Activated CD8-positive, alpha-beta memory T cell treated with anti-CD3 and anti-CD28 coated beads, Interleukin-2, amount 50 U/mL, for 24 hours (primary cell): ENCODE data around the gene TAF1L.

ENCODE experiments used
- DNase-seq: peaks from one replicate; pipeline ENCODE4 v3.0.0-alpha.2; 2020; ENCODE audit errors: extremely low read depth

Gene TAF1L

GRCh38 chr9:32589083-32589723 is 46.3 kb downstream of the TAF1L start:
- no peak for DNase-seq

DNA sequence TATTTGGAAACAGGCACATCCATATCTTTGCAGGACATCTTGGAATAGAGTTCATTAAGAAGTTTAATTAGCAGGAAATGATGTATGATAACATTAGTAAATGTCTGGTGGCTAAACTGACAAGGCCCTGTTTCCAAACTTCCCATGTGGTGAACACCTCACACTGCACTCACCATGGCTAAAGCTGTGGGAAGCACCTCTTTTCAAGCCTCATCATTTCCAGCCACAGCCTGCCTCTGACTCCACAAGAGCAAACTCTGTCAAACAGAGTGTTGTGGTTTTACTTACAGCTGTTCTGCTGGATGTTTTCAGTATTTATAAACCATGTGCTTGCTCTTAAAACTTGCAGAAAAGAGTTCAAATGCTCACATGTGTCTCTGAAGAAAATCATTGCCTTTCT is 47.6 kb downstream of the TAF1L start:
- no peak for DNase-seq

GRCh38 chr9:32584784-32585183 is 50.7 kb downstream of the TAF1L start:
- no peak for DNase-seq

DNA sequence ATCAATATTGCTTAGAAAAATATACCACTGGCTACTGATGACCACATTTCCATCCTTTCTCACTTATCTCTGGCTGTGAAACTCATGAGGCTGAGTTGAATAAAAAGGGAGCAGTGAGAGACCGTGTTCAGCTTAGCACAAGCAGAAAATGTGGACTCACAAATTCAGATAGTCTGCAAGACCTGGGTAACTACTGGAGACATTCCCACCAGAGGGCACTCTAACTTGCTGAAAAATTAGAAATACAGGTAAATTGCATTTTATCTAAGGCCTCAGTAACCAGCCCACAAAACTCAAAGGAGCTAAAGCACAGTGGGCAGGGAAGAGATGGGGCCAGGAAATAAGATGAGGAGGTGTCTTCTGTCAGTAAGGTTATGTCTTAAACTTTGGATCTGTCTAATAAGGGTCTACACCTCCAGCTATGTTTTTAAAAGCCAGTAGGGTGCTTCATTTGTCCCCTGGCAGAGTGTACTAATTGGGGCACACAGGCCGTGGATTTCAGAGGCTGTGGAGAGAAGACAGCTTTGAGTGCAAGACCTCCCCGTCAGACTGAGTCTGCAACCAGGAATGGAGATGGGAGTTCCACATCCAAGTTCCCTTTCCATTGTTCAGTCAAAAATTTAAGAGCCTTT is 53.8 kb downstream of the TAF1L start:
- DNase-seq: no peak

DNA sequence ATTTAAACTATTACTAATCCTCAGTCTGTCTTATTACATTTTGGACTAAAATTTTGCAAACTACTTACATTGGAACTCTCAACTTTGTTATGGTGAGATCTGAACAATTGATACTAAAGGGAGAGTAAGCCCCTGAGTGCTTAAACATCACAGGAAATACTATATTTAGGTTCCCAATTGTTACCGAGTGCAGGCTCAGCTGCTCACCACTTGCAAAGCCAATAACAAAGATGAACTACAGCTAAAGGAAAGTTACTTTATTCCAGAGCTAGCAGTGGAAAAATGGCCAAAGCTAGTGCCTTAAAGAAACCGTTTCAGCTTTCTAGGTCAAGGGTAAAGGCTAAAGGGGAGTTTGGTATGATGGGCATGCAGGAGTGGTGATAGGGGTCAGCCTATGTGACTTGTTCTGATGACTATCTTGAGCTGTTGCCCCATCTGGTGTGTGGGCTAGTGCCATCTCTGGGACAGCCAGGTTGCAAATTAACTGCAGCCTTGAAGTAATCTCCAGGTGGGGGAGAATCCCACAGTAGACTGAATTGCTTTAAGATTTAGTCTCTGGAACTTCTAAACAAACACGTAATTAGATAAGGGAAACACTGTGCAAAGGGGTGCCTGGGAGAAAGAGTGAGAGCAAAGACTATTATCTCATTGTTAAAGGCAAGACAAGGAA is 54.7 kb downstream of the TAF1L start:
- DNase-seq: no peak

DNA sequence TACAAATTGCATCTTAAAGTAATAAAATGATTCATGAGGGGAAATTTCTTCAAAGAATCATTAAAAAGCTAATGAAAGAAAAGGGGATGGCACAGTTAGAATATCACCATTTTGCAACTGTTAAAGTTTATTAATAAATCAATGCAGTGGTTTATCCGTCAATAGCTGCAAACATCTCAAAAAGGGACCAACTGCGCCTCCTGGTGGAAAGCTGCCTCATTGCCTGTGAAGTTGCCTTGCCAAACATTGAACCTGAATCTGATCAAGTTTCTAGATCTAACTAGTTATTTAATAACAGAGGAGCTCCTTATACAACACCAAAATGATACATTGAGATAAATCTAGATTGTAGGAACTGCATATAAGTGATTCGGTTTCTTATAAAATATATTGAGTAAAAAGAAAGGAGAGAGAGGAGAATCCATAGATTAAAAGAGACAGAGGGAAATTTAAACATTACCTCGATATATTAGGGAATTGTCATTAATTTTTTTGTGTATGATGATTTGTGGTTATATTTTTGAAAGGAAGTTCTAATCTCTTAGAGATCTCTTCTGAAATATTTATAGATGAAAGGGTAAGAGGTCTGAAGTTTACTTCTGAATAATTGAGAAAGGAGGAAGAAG is 55.6 kb downstream of the TAF1L start:
- DNase-seq: peak; percentile 53
